Suprapubic skin (tissue), 4 donors: Measurements from ENCODE around the gene DCAF4. TPM values are rescaled to one million over a fixed set of nuclear protein-coding genes. Genes with fewer than 3 reads are reported as not detected.

Experiments
- DNase-seq, 2 donors: peaks; one replicate each; pipeline ENCODE4 v3.0.0-alpha.2; 2019; ENCODE audit warnings: low spot score in 2 of 2
- H3K27ac ChIP-seq: fragments of 200-600 bp; sonication (generic); one replicate; pipeline ENCODE4 v1.5.1; 2019
- H3K27me3 ChIP-seq: fragments of 200-600 bp; sonication (generic); one replicate; pipeline ENCODE4 v1.5.1; 2019
- H3K36me3 ChIP-seq: fragments of 200-600 bp; sonication (generic); one replicate; pipeline ENCODE4 v1.5.1; 2019
- H3K4me1 ChIP-seq: fragments of 200-600 bp; sonication (generic); one replicate; pipeline ENCODE4 v1.5.1; 2019
- H3K4me3 ChIP-seq: fragments of 200-600 bp; sonication (generic); one replicate; pipeline ENCODE4 v1.5.1; 2019; ENCODE audit warnings: mild to moderate bottlenecking
- H3K9me3 ChIP-seq: fragments of 200-600 bp; sonication (generic); one replicate; pipeline ENCODE4 v1.5.1; 2019
- EP300 ChIP-seq: sonication (generic); formaldehyde crosslinking; IDR thresholded peaks from one replicate; pipeline ENCODE4 v1.6.1; 2017; ENCODE audit warnings: antibody characterized with exemption
- POLR2A ChIP-seq, 2 donors: fragments of 450-650 bp; IDR thresholded peaks; one replicate each; pipeline ENCODE4 v1.6.1; 2017; ENCODE audit warnings: antibody characterized with exemption in 2 of 2, mild to moderate bottlenecking in 2 of 2, moderate library complexity in 2 of 2
- POLR2AphosphoS5 ChIP-seq, 3 donors: sonication (generic); formaldehyde crosslinking; IDR thresholded peaks; one replicate each; pipeline ENCODE4 v1.6.1; 2017; ENCODE audit warnings: antibody characterized with exemption in 3 of 3
- WGBS: methylation state at CpG from one replicate; pipeline ENCODE4 v1.1.5; 2018; 5-methylcytosine and 5-hydroxymethylcytosine counted together
- total RNA-seq, 4 donors: library from RNA; depleted of rRNA; stranded (reverse); fragments of >200 nt; gene quantifications; one replicate each; pipeline ENCODE4 v1.1.0, GENCODE V29; 2016
- TF ChIP-seq, protein P1 (sequence below), 2 donors: fragments of 200-600 bp in 1 of 2; fragments of 450-650 bp in 1 of 2; sonication (generic) in 1 of 2; IDR thresholded peaks; one replicate each; pipeline ENCODE4 v1.5.1; 2016 to 2019; ENCODE audit warnings: antibody characterized with exemption in 2 of 2, mild to moderate bottlenecking in 1 of 2, moderate library complexity in 1 of 2

Gene DCAF4
- total RNA-seq, 4 donors from 2014 or later = 52.0 to 64.7 (median 55.3) TPM

DNA sequence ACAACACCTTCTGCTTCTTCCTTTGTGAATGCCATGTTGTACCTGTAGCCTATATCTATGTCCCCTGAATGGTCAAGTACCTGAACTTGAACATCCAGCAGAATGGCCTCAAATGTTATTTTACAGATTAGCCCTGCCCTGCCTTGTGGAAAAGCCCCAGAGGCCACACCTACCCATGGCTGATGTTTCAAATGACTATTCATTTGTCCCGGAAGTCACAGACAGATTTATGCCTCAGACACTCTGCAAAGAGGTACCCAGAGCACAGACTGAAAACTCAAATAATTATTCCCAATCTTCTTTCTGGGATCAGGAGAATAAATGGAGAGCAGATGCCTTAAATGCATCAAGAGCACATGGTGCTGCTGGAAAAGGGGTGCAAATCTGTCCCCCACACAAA is 19.4 kb upstream of the DCAF4 start:
- WGBS = 23% methylated on average over 1 of the region's 1 CpG
- TF ChIP-seq, protein P1, sequence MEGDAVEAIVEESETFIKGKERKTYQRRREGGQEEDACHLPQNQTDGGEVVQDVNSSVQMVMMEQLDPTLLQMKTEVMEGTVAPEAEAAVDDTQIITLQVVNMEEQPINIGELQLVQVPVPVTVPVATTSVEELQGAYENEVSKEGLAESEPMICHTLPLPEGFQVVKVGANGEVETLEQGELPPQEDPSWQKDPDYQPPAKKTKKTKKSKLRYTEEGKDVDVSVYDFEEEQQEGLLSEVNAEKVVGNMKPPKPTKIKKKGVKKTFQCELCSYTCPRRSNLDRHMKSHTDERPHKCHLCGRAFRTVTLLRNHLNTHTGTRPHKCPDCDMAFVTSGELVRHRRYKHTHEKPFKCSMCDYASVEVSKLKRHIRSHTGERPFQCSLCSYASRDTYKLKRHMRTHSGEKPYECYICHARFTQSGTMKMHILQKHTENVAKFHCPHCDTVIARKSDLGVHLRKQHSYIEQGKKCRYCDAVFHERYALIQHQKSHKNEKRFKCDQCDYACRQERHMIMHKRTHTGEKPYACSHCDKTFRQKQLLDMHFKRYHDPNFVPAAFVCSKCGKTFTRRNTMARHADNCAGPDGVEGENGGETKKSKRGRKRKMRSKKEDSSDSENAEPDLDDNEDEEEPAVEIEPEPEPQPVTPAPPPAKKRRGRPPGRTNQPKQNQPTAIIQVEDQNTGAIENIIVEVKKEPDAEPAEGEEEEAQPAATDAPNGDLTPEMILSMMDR (IDR thresholded peaks at IDR 0.05) = no peak
- no peak for TF ChIP-seq POLR2A (IDR thresholded peaks at IDR 0.05)
- no peak for TF ChIP-seq POLR2AphosphoS5 (IDR thresholded peaks at IDR 0.05)
- no peak for TF ChIP-seq EP300
- H3K36me3 ChIP-seq = no peaks in the 10 kb centered on the region
- no peaks in the 10 kb centered on the region for H3K27me3 ChIP-seq
- H3K4me1 ChIP-seq = peaks cover 15% of the 10 kb centered on the region
- no peak overlapping the region for H3K4me3 ChIP-seq
- no peak for DNase-seq
- H3K9me3 ChIP-seq = no peaks in the 10 kb centered on the region
- no peak overlapping the region for H3K27ac ChIP-seq

DNA sequence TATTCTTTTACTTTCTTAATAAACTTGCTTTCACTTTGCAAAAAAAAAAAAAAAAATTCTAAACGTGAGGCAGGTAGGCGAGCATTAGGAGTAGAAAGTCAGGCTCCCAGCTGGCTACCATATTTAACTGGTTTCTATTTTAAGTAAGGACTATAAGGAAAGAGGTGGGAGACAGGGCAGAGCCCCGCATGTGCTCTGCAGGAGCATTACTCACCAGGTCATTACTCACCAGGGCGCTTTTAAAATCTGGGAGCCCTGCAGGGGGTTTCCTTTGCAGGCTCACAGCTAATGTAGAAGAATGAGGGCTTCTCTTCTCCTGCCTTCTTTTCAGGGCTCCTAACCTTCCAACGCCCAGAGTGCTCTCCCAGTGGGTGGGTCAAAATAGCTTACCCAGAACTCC is 18.4 kb upstream of the DCAF4 start:
- Histone ChIP-seq H3K27ac (no peak overlapping the region), H3K4me1 (peaks cover 15% of the 10 kb centered on the region), H3K4me3 (no peak overlapping the region), H3K36me3 (no peaks in the 10 kb centered on the region), H3K9me3 (no peaks in the 10 kb centered on the region), H3K27me3 (no peaks in the 10 kb centered on the region)
- WGBS = 32% methylated on average over 5 of the region's 5 CpGs
- DNase-seq = no peak
- no peak for TF ChIP-seq EP300
- TF ChIP-seq, protein P1 (IDR thresholded peaks at IDR 0.05) = no peak
- no peak for TF ChIP-seq POLR2A (IDR thresholded peaks at IDR 0.05)
- no peak for TF ChIP-seq POLR2AphosphoS5 (IDR thresholded peaks at IDR 0.05)

DNA sequence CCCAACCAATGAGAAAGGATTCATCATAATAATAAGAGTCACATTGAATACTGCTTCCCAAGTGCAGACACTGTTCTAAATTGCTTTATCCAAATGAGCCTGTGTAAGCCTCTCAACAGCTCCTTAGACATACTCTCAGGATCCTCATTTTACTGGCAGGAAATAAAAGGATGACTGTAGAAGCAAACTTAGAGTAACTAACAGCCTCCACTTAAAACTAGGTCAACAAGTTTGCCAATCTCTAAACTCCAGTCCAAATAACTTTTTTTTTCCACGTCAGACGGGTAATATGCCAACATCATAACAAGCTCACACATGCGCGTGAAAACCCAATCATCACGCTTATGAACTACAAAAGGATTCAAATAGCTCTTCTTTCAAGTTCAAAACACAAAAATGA is 17.1 kb upstream of the DCAF4 start:
- H3K27me3 ChIP-seq = no peaks in the 10 kb centered on the region
- H3K9me3 ChIP-seq = no peaks in the 10 kb centered on the region
- H3K4me1 ChIP-seq = peaks cover 15% of the 10 kb centered on the region
- H3K36me3 ChIP-seq = no peaks in the 10 kb centered on the region
- TF ChIP-seq, protein P1 (IDR thresholded peaks at IDR 0.05) = no peak
- no peak for TF ChIP-seq POLR2A (IDR thresholded peaks at IDR 0.05)
- no peak for TF ChIP-seq POLR2AphosphoS5 (IDR thresholded peaks at IDR 0.05)
- no peak for TF ChIP-seq EP300
- no peak overlapping the region for H3K4me3 ChIP-seq
- WGBS = 31% methylated on average over 5 of the region's 5 CpGs
- no peak for DNase-seq
- no peak overlapping the region for H3K27ac ChIP-seq

DNA sequence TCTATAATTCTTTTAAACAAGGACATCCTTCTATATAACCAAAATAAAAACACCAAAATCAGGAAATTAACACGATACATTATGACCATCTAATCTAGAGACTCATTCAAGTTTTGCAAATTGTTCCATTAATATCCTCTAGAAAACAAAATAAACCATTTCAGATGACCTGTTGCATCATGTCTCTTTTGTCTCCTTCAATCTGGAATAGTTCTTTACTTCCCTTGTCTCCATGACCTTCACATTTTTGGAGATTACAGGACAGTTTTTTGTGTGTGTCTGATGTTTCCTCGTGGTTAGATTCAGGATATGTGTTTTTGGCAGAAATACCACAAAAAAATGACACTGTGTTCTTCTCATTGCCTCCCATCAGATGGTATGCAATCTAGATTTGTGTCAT is 12.5 kb upstream of the DCAF4 start:
- DNase-seq = no peak
- no peak overlapping the region for H3K27ac ChIP-seq
- H3K4me3 ChIP-seq = no peak overlapping the region
- H3K36me3 ChIP-seq = no peaks in the 10 kb centered on the region
- peaks cover 3% of the 10 kb centered on the region for H3K4me1 ChIP-seq
- H3K27me3 ChIP-seq = no peaks in the 10 kb centered on the region
- TF ChIP-seq EP300 = no peak
- TF ChIP-seq, protein P1 (IDR thresholded peaks at IDR 0.05) = no peak
- no peak for TF ChIP-seq POLR2AphosphoS5 (IDR thresholded peaks at IDR 0.05)
- TF ChIP-seq POLR2A (IDR thresholded peaks at IDR 0.05) = no peak
- H3K9me3 ChIP-seq = no peaks in the 10 kb centered on the region
- WGBS = 54% methylated on average over 2 of the region's 2 CpGs

DNA sequence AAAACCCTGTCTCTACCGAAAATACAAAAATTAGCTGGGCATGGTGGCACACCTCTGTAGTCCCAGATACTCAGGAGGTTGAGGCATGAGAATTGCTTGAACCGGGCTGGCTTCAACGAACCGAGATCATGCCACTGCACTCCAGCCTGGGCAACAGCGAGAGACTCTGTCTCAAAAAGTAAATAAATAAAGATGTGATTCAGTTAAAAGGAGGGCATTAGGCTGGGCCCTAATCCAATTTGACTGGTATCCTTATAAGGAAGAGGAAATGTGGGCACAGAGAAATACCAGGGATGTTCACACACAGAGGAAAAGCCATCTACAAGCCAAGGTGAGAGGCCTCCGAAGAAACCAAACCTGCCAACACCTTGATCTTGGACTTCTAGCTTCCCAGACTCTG is 10.1 kb upstream of the DCAF4 start:
- H3K9me3 ChIP-seq = no peaks in the 10 kb centered on the region
- no peak overlapping the region for H3K4me3 ChIP-seq
- H3K27me3 ChIP-seq = peaks cover 4% of the 10 kb centered on the region
- no peak for DNase-seq
- 67% methylated on average over 6 of the region's 6 CpGs for WGBS
- TF ChIP-seq, protein P1 (IDR thresholded peaks at IDR 0.05) = no peak
- TF ChIP-seq POLR2A (IDR thresholded peaks at IDR 0.05) (no peak), POLR2AphosphoS5 (IDR thresholded peaks at IDR 0.05) (no peak), EP300 (no peak)
- H3K27ac ChIP-seq = no peak overlapping the region
- H3K4me1 ChIP-seq = no peaks in the 10 kb centered on the region
- no peaks in the 10 kb centered on the region for H3K36me3 ChIP-seq
